GM19324 (cell line): ENCODE results near the gene HOXD12.

Experiments
- ATAC-seq: cut with Tn5 transposase; IDR thresholded peaks from one replicate; pipeline ENCODE4 v1.9.1; 2021; ENCODE audit warnings: mild to moderate bottlenecking, moderate library complexity; ENCODE audit not compliant: unreplicated experiment, low FRiP score

HOXD12 gene

GRCh38 chr2:176104316-176105077 is 4.9 kb downstream of the HOXD12 start:
- no peak for ATAC-seq

GRCh38 chr2:176105078-176105729 is 5.6 kb downstream of the HOXD12 start:
- ATAC-seq, result no peak

- no peak for ATAC-seq
These were observed 6.4 kb downstream of the HOXD12 start for GRCh38 chr2:176105730-176106580.

- no peak for ATAC-seq
These were observed 7.3 kb downstream of the HOXD12 start, which contains the start of gene HOXD11 for GRCh38 chr2:176106581-176107539. Gene HOXD11 (plus strand): TSS chr2:176107280. CDS start chr2:176107356, 76 bp downstream.

- ATAC-seq, result no peak
These were observed 8.2 kb downstream of the HOXD12 start for GRCh38 chr2:176107731-176108181.

- no peak for ATAC-seq
These were observed 9.8 kb downstream of the HOXD12 start for GRCh38 chr2:176109192-176109901.

GRCh38 chr2:176109946-176110345 is 10.4 kb downstream of the HOXD12 start:
- ATAC-seq, result no peak

GRCh38 chr2:176110415-176111308 is 11.1 kb downstream of the HOXD12 start:
- ATAC-seq, result no peak

GRCh38 chr2:176111309-176111663 is 11.7 kb downstream of the HOXD12 start:
- peak; percentile 69 for ATAC-seq

- no peak for ATAC-seq
These were observed 12.3 kb downstream of the HOXD12 start for GRCh38 chr2:176111846-176112374.

- ATAC-seq, result no peak
These were observed 13.0 kb downstream of the HOXD12 start for GRCh38 chr2:176112375-176113302.

GRCh38 chr2:176114120-176114929 is 14.7 kb downstream of the HOXD12 start:
- ATAC-seq, result no peak

GRCh38 chr2:176114930-176115625 is 15.5 kb downstream of the HOXD12 start:
- ATAC-seq, result no peak

- ATAC-seq, result no peak
These were observed 16.6 kb downstream of the HOXD12 start, which contains the start of gene HOXD10 for GRCh38 chr2:176115883-176116813. Gene HOXD10 (plus strand): TSS chr2:176116778. CDS start chr2:176116834, 56 bp downstream.
